Measurements from ENCODE around the gene DDX1.

Gene DDX1

DNA sequence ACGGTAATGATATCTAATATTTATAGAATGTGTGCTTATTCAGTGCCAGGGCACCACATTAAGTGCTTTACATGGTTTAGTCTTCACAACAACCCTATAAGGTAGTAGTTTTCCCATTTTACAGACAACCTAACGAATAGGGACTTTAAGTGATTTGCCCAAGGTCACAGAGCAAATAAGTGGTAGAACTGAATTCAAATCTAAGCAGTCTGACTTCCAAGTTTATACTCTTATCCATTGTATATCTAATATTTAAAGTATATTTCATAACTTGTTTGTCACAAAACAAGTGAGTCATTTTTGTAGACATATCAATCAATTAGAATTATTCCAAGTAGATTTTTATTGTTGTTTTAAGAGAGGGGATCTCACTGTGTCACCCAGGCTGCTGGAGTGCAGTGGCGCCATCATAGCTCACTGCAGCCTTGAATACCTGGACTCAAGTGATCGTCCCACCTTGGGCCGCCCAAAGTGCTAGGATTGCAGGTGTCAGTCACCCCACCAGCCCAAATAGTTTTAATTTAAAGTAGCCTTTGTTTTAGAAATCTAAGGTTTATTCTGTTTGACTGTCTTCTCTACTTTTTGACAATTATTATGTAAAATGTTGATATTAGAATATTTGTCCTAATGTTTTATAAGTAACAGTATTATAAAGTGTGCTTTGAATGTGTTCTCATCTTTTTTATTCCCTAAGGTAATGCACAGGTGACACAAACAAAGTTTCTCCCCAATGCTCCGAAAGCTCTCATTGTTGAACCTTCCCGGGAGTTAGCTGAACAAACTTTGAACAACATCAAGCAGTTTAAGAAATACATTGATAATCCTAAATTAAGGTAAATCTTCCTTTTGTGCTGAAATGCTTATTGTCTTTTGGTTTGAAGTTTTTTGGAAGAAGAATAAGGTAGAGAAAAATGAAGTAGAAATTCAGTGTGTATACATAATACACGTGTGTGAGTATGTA, 15.1 kb downstream of the DDX1 start:
- Histone ChIP-seq H2BK5ac (ENCODE audit: low read depth, low read length, poor library complexity, severe bottlenecking) (no peak overlapping the region), H3K18ac (ENCODE audit: low read depth in 1 of 2, low read length in 2 of 2) (no peak overlapping the region), H3K9me3 (ENCODE audit: control insufficient read depth, low read length) (no peaks in the 10 kb centered on the region), H4K8ac (ENCODE audit: low read length) (no peak overlapping the region), H2AFZ (ENCODE audit: low read depth, low read length) (no peak overlapping the region), H3K4me3 (ENCODE audit: insufficient read depth in 1 of 2, low read depth in 1 of 2, low read length in 2 of 2) (no peak overlapping the region), H3K9ac (ENCODE audit: low read length) (no peak overlapping the region), H3K27me3 (ENCODE audit: control insufficient read depth in 1 of 2, insufficient read depth in 1 of 2, low read length in 2 of 2) (no peaks in the 10 kb centered on the region), H2AK5ac (ENCODE audit: low read length, severe bottlenecking) (no peak overlapping the region), H3K36me3 (ENCODE audit: control insufficient read depth in 1 of 2, insufficient read depth in 2 of 2, low read depth in 1 of 2, low read length in 2 of 2) (peaks cover 27 to 89% of the 10 kb centered on the region in 2 experiments), H3K4ac (ENCODE audit: low read depth in 1 of 2, low read length in 2 of 2) (no peak overlapping the region), H3K14ac (ENCODE audit: low read length in 2 of 2) (no peak overlapping the region), H4K91ac (ENCODE audit: low read length) (no peak overlapping the region), H2BK12ac (ENCODE audit: low read length in 2 of 2) (no peak overlapping the region), H2BK120ac (ENCODE audit: low read depth, low read length) (no peak overlapping the region), H3K27ac (ENCODE audit: low read length, poor library complexity, severe bottlenecking) (no peak overlapping the region), H3K4me1 (ENCODE audit: control insufficient read depth, insufficient read depth, low read depth, low read length) (no peaks in the 10 kb centered on the region), H3K79me1 (replicated peaks; ENCODE audit: low read length, poor library complexity, severe bottlenecking) (peaks cover 16% of the 10 kb centered on the region), H3K4me2 (ENCODE audit: low read length, poor library complexity, severe bottlenecking) (no peak overlapping the region), H3K23ac (ENCODE audit: low read length in 2 of 2) (no peak overlapping the region), H2BK15ac (ENCODE audit: low read depth, poor library complexity, severe bottlenecking) (no peak overlapping the region)
- WGBS, result 92% methylated on average over 2 of the region's 8 CpGs
- no peak for DNase-seq

DNA sequence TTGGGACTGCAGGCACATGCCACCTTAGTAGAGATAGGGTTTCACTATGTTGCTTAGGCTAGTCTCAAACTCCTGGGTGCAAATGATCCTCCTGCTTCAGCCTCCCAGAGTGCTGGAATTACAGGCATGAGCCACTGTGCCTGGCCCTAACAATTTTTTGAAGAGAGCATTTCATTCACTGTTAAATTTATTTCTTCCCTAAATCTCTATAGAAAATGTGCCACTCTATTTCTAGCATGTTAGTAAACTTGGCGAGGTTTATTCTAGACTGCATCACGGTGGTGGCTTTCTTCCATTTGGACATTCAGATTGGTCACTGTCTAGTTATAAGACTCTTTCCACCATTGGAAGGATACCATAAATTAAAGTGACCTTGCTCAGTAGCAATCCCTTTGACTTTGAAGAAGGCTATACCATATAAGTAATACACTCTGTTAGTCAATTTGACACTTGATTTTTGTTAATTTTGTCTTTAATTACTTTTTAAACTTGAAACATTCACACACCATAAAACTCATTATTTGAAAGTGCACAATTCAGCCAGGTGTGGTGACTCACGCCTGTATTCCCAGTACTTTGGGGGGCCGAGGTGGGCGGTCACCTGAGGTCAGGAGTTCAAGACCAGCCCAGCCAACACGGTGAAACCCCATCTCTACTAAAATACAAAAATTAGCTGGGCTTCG, 16.2 kb downstream of the DDX1 start:
- DNase-seq, result no peak
- H2AFZ ChIP-seq (ENCODE audit: low read depth, low read length), result no peak overlapping the region
- no peaks in the 10 kb centered on the region for H3K4me1 ChIP-seq (ENCODE audit: control insufficient read depth, insufficient read depth, low read depth, low read length)
- no peak overlapping the region for H2BK120ac ChIP-seq (ENCODE audit: low read depth, low read length)
- H3K9me3 ChIP-seq (ENCODE audit: control insufficient read depth, low read length), result no peaks in the 10 kb centered on the region
- H2BK12ac ChIP-seq (ENCODE audit: low read length in 2 of 2), result no peak overlapping the region
- no peak overlapping the region for H3K4me3 ChIP-seq (ENCODE audit: insufficient read depth in 1 of 2, low read depth in 1 of 2, low read length in 2 of 2)
- H2BK15ac ChIP-seq (ENCODE audit: low read depth, poor library complexity, severe bottlenecking), result no peak overlapping the region
- H2AK5ac ChIP-seq (ENCODE audit: low read length, severe bottlenecking), result no peak overlapping the region
- no peak overlapping the region for H3K9ac ChIP-seq (ENCODE audit: low read length)
- no peak overlapping the region for H3K4me2 ChIP-seq (ENCODE audit: low read length, poor library complexity, severe bottlenecking)
- no peak overlapping the region for H3K18ac ChIP-seq (ENCODE audit: low read depth in 1 of 2, low read length in 2 of 2)
- no peak overlapping the region for H4K8ac ChIP-seq (ENCODE audit: low read length)
- peaks cover 16% of the 10 kb centered on the region for H3K79me1 ChIP-seq (replicated peaks; ENCODE audit: low read length, poor library complexity, severe bottlenecking)
- no peak overlapping the region for H2BK5ac ChIP-seq (ENCODE audit: low read depth, low read length, poor library complexity, severe bottlenecking)
- peaks cover 23 to 78% of the 10 kb centered on the region in 2 experiments for H3K36me3 ChIP-seq (ENCODE audit: control insufficient read depth in 1 of 2, insufficient read depth in 2 of 2, low read depth in 1 of 2, low read length in 2 of 2)
- H3K27ac ChIP-seq (ENCODE audit: low read length, poor library complexity, severe bottlenecking), result no peak overlapping the region
- no peaks in the 10 kb centered on the region for H3K27me3 ChIP-seq (ENCODE audit: control insufficient read depth in 1 of 2, insufficient read depth in 1 of 2, low read length in 2 of 2)
- H3K14ac ChIP-seq (ENCODE audit: low read length in 2 of 2), result no peak overlapping the region
- WGBS, result 98% methylated on average over 7 of the region's 7 CpGs
- no peak overlapping the region for H4K91ac ChIP-seq (ENCODE audit: low read length)
- no peak overlapping the region for H3K4ac ChIP-seq (ENCODE audit: low read depth in 1 of 2, low read length in 2 of 2)
- H3K23ac ChIP-seq (ENCODE audit: low read length in 2 of 2), result no peak overlapping the region

DNA sequence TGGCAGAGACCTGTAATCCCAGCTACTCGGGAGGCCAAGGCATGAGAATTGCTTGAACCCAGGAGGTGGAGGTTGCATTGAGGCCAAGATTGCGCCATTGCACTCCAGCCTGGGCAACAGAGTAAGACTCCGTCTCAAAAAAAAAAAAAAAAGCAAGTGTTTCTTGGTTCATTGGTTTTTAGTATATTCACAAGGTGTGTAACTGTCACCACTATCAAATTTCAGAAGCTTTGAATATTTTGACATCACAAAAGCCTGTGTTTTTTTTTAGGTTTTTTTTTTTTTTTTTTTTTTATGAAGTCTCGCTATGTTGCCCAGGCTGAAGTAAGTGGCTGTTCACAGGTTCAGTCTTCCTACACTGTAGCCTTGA, 16.7 kb downstream of the DDX1 start:
- Histone ChIP-seq H3K4me3 (ENCODE audit: insufficient read depth in 1 of 2, low read depth in 1 of 2, low read length in 2 of 2) (no peak overlapping the region), H2BK120ac (ENCODE audit: low read depth, low read length) (no peak overlapping the region), H3K4me1 (ENCODE audit: control insufficient read depth, insufficient read depth, low read depth, low read length) (no peaks in the 10 kb centered on the region), H3K9me3 (ENCODE audit: control insufficient read depth, low read length) (no peaks in the 10 kb centered on the region), H4K91ac (ENCODE audit: low read length) (no peak overlapping the region), H2BK5ac (ENCODE audit: low read depth, low read length, poor library complexity, severe bottlenecking) (no peak overlapping the region), H3K79me1 (replicated peaks; ENCODE audit: low read length, poor library complexity, severe bottlenecking) (peaks cover 17% of the 10 kb centered on the region), H3K18ac (ENCODE audit: low read depth in 1 of 2, low read length in 2 of 2) (no peak overlapping the region), H2BK12ac (ENCODE audit: low read length in 2 of 2) (no peak overlapping the region), H2AK5ac (ENCODE audit: low read length, severe bottlenecking) (no peak overlapping the region), H3K4me2 (ENCODE audit: low read length, poor library complexity, severe bottlenecking) (no peak overlapping the region), H2AFZ (ENCODE audit: low read depth, low read length) (no peak overlapping the region), H3K23ac (ENCODE audit: low read length in 2 of 2) (no peak overlapping the region), H3K4ac (ENCODE audit: low read depth in 1 of 2, low read length in 2 of 2) (no peak overlapping the region), H3K14ac (ENCODE audit: low read length in 2 of 2) (no peak overlapping the region), H3K27ac (ENCODE audit: low read length, poor library complexity, severe bottlenecking) (no peak overlapping the region), H3K27me3 (ENCODE audit: control insufficient read depth in 1 of 2, insufficient read depth in 1 of 2, low read length in 2 of 2) (no peaks in the 10 kb centered on the region), H4K8ac (ENCODE audit: low read length) (no peak overlapping the region), H2BK15ac (ENCODE audit: low read depth, poor library complexity, severe bottlenecking) (no peak overlapping the region), H3K9ac (ENCODE audit: low read length) (no peak overlapping the region), H3K36me3 (ENCODE audit: control insufficient read depth in 1 of 2, insufficient read depth in 2 of 2, low read depth in 1 of 2, low read length in 2 of 2) (peaks cover 23 to 76% of the 10 kb centered on the region in 2 experiments)
- 100% methylated on average over 3 of the region's 4 CpGs for WGBS
- no peak for DNase-seq

DNA sequence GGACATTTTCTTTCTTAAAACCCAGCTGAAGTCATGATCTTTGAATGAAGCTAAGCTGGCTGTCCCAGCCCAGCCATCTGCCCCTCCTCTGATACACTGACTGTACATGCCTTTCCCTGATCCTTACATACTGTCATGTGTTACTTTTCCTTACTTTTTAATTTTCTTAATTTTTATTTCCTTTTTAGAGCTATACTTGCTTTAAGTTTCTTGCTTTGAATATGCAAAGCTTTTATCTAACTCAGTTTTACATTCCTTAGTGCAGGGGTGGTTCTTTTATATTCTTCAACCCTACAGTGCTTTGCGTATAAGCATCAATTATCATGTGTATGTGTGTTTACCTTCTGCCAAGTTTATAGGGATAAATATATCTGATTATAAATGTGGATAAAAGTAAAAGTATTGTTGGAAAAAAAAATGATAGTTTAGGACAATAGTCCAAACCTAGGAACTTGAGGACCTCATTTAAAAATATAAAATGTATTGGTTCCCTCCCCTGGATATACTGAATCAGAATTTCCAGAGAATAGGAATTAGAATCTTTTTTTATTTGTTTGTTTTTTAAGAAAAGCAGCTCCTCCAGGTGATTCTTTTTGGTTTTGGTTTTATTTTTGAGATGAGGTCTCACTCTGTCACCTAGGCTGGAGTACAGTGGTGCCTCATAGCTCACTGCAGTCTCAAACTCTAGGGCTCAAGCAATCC, 17.8 kb downstream of the DDX1 start:
- H3K9me3 ChIP-seq (ENCODE audit: control insufficient read depth, low read length), result no peaks in the 10 kb centered on the region
- no peak for DNase-seq
- H3K18ac ChIP-seq (ENCODE audit: low read depth in 1 of 2, low read length in 2 of 2), result no peak overlapping the region
- no peak overlapping the region for H4K8ac ChIP-seq (ENCODE audit: low read length)
- H2BK5ac ChIP-seq (ENCODE audit: low read depth, low read length, poor library complexity, severe bottlenecking), result no peak overlapping the region
- H3K23ac ChIP-seq (ENCODE audit: low read length in 2 of 2), result no peak overlapping the region
- no CpG with 5 or more reads among the region's 1 CpG for WGBS
- H2AFZ ChIP-seq (ENCODE audit: low read depth, low read length), result no peak overlapping the region
- peaks cover 20% of the 10 kb centered on the region for H3K79me1 ChIP-seq (replicated peaks; ENCODE audit: low read length, poor library complexity, severe bottlenecking)
- no peaks in the 10 kb centered on the region for H3K27me3 ChIP-seq (ENCODE audit: control insufficient read depth in 1 of 2, insufficient read depth in 1 of 2, low read length in 2 of 2)
- H3K4me1 ChIP-seq (ENCODE audit: control insufficient read depth, insufficient read depth, low read depth, low read length), result no peaks in the 10 kb centered on the region
- no peak overlapping the region for H3K4me2 ChIP-seq (ENCODE audit: low read length, poor library complexity, severe bottlenecking)
- no peak overlapping the region for H4K91ac ChIP-seq (ENCODE audit: low read length)
- H3K4ac ChIP-seq (ENCODE audit: low read depth in 1 of 2, low read length in 2 of 2), result no peak overlapping the region
- no peak overlapping the region for H3K27ac ChIP-seq (ENCODE audit: low read length, poor library complexity, severe bottlenecking)
- peaks cover 27 to 76% of the 10 kb centered on the region in 2 experiments for H3K36me3 ChIP-seq (ENCODE audit: control insufficient read depth in 1 of 2, insufficient read depth in 2 of 2, low read depth in 1 of 2, low read length in 2 of 2)
- H2BK12ac ChIP-seq (ENCODE audit: low read length in 2 of 2), result no peak overlapping the region
- H3K9ac ChIP-seq (ENCODE audit: low read length), result no peak overlapping the region
- H3K14ac ChIP-seq (ENCODE audit: low read length in 2 of 2), result no peak overlapping the region
- no peak overlapping the region for H2BK15ac ChIP-seq (ENCODE audit: low read depth, poor library complexity, severe bottlenecking)
- H3K4me3 ChIP-seq (ENCODE audit: insufficient read depth in 1 of 2, low read depth in 1 of 2, low read length in 2 of 2), result no peak overlapping the region
- H2BK120ac ChIP-seq (ENCODE audit: low read depth, low read length), result no peak overlapping the region
- no peak overlapping the region for H2AK5ac ChIP-seq (ENCODE audit: low read length, severe bottlenecking)
